ENCODE results near the gene KCNH1. TPM values are rescaled to one million over a fixed set of nuclear protein-coding genes. Genes with fewer than 3 reads are reported as not detected.

Gene KCNH1
- total and polyA plus RNA-seq, 4 donors: not detected

DNA sequence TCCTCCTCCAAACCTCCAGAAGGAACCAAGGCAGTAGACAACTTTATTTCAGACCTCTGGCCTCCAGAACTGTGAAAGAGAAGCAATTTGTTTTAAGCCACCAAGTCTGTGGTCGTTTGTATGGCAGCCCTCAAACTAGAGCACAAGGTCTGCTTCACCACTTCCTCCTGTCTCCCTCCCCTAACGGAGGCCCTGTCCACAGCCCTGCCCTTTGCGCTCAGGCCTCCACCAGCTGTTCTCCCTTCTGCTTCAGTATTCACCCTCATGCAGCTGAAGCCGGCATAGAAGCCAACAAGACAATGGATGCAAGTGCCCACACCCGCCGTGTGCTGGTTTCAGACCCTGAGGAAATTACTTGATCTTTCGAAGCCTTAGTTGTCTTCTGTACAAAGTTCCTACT, 441.2 kb downstream of the KCNH1 start:
- Histone ChIP-seq H3K27me3 (ENCODE audit: control insufficient read depth in 4 of 4, insufficient read depth in 4 of 4, low read length in 3 of 4) (no peaks in the 10 kb centered on the region), H3K9ac (ENCODE audit: low read depth in 1 of 2, low read length in 2 of 2) (no peak overlapping the region), H3K4me3 (ENCODE audit: low read depth in 1 of 3, low read length in 3 of 3) (no peak overlapping the region), H3K27ac (ENCODE audit: low read depth in 1 of 2, low read length in 2 of 2) (no peak overlapping the region), H3K36me3 (ENCODE audit: control insufficient read depth in 4 of 4, insufficient read depth in 3 of 4, low read depth in 1 of 4, low read length in 3 of 4) (no peaks in the 10 kb centered on the region), H3K9me3 (ENCODE audit: control insufficient read depth in 4 of 4, low read length in 3 of 4) (no peaks in the 10 kb centered on the region), H3K4me1 (ENCODE audit: control insufficient read depth in 4 of 4, insufficient read depth in 4 of 4, low read length in 3 of 4) (peaks cover 0 to 2% (median 0%) of the 10 kb centered on the region in 4 donors)
- TF ChIP-seq GABPA (IDR thresholded peaks at IDR 0.05 in 1 of 2, conservative IDR thresholded peaks at IDR 0.05 in 1 of 2) (no peak), EGR1 (IDR thresholded peaks at IDR 0.05; ENCODE audit: low read depth in 2 of 2) (no peak), HNF4G (IDR thresholded peaks at IDR 0.05) (no peak), FOXA1 (IDR thresholded peaks at IDR 0.05) (no peak), JUND (IDR thresholded peaks at IDR 0.05) (no peak), SP1 (IDR thresholded peaks at IDR 0.05) (no peak), NR2F2 (IDR thresholded peaks at IDR 0.05) (no peak), HNF4A (conservative IDR thresholded peaks at IDR 0.05) (no peak), RAD21 (IDR thresholded peaks at IDR 0.05) (no peak)
- TF ChIP-seq, protein P1, sequence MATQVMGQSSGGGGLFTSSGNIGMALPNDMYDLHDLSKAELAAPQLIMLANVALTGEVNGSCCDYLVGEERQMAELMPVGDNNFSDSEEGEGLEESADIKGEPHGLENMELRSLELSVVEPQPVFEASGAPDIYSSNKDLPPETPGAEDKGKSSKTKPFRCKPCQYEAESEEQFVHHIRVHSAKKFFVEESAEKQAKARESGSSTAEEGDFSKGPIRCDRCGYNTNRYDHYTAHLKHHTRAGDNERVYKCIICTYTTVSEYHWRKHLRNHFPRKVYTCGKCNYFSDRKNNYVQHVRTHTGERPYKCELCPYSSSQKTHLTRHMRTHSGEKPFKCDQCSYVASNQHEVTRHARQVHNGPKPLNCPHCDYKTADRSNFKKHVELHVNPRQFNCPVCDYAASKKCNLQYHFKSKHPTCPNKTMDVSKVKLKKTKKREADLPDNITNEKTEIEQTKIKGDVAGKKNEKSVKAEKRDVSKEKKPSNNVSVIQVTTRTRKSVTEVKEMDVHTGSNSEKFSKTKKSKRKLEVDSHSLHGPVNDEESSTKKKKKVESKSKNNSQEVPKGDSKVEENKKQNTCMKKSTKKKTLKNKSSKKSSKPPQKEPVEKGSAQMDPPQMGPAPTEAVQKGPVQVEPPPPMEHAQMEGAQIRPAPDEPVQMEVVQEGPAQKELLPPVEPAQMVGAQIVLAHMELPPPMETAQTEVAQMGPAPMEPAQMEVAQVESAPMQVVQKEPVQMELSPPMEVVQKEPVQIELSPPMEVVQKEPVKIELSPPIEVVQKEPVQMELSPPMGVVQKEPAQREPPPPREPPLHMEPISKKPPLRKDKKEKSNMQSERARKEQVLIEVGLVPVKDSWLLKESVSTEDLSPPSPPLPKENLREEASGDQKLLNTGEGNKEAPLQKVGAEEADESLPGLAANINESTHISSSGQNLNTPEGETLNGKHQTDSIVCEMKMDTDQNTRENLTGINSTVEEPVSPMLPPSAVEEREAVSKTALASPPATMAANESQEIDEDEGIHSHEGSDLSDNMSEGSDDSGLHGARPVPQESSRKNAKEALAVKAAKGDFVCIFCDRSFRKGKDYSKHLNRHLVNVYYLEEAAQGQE (IDR thresholded peaks at IDR 0.05): no peak
- TF ChIP-seq, protein P2, sequence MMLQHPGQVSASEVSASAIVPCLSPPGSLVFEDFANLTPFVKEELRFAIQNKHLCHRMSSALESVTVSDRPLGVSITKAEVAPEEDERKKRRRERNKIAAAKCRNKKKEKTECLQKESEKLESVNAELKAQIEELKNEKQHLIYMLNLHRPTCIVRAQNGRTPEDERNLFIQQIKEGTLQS (IDR thresholded peaks at IDR 0.05): no peak
- DNase-seq (ENCODE audit: low spot score): no peak
- 78% methylated on average over 7 of the region's 7 CpGs for WGBS

DNA sequence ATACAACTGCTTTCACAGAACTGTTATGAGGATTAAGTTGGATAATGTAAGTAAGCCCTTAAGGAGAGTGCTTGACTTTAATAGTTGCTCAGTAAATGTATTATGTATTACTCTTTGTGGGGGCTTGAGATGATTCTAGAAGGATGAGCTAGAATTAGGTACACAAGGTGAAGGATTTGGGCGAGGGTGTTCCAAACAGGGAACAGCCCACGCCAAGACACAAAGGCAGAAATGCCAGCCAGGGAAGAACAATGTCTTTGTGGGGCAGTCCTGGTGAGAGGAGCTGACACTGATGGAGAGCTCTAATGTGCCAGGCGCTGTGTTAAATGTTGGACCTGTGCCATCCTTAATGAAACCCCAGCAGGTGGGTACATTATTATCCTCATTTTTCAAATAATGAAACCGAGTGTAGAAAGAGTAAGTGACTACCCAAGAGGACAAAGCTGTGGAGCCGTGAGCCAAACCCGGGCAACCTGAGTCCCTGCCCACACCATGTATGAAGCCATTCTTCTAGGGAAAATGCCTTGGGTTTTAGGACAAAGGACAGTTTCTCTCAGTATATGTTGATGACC, 442.8 kb downstream of the KCNH1 start:
- H3K27ac ChIP-seq (ENCODE audit: low read depth in 1 of 2, low read length in 2 of 2): no peak overlapping the region
- 96% methylated on average over 6 of the region's 6 CpGs for WGBS
- no peak overlapping the region for H3K9ac ChIP-seq (ENCODE audit: low read depth in 1 of 2, low read length in 2 of 2)
- H3K9me3 ChIP-seq (ENCODE audit: control insufficient read depth in 4 of 4, low read length in 3 of 4): no peaks in the 10 kb centered on the region
- DNase-seq (ENCODE audit: low spot score): no peak
- no peaks in the 10 kb centered on the region for H3K27me3 ChIP-seq (ENCODE audit: control insufficient read depth in 4 of 4, insufficient read depth in 4 of 4, low read length in 3 of 4)
- peaks cover 6 to 10% (median 9%) of the 10 kb centered on the region in 4 donors for H3K4me1 ChIP-seq (ENCODE audit: control insufficient read depth in 4 of 4, insufficient read depth in 4 of 4, low read length in 3 of 4)
- TF ChIP-seq, protein P1 (IDR thresholded peaks at IDR 0.05): no peak
- TF ChIP-seq NR2F2 (IDR thresholded peaks at IDR 0.05): no peak
- TF ChIP-seq, protein P3, sequence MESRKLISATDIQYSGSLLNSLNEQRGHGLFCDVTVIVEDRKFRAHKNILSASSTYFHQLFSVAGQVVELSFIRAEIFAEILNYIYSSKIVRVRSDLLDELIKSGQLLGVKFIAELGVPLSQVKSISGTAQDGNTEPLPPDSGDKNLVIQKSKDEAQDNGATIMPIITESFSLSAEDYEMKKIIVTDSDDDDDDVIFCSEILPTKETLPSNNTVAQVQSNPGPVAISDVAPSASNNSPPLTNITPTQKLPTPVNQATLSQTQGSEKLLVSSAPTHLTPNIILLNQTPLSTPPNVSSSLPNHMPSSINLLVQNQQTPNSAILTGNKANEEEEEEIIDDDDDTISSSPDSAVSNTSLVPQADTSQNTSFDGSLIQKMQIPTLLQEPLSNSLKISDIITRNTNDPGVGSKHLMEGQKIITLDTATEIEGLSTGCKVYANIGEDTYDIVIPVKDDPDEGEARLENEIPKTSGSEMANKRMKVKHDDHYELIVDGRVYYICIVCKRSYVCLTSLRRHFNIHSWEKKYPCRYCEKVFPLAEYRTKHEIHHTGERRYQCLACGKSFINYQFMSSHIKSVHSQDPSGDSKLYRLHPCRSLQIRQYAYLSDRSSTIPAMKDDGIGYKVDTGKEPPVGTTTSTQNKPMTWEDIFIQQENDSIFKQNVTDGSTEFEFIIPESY (IDR thresholded peaks at IDR 0.05): no peak
- no peak for TF ChIP-seq JUND (IDR thresholded peaks at IDR 0.05)
- TF ChIP-seq SP1 (IDR thresholded peaks at IDR 0.05): no peak
- TF ChIP-seq HNF4G (IDR thresholded peaks at IDR 0.05): no peak
- TF ChIP-seq, protein P4, sequence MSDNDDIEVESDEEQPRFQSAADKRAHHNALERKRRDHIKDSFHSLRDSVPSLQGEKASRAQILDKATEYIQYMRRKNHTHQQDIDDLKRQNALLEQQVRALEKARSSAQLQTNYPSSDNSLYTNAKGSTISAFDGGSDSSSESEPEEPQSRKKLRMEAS (IDR thresholded peaks at IDR 0.05): no peak
- no peak for TF ChIP-seq FOXA1 (IDR thresholded peaks at IDR 0.05)
- TF ChIP-seq EGR1 (IDR thresholded peaks at IDR 0.05; ENCODE audit: low read depth in 2 of 2): no peak
- no peak for TF ChIP-seq TAF1 (conservative IDR thresholded peaks at IDR 0.05)
- no peak for TF ChIP-seq HNF4A (conservative IDR thresholded peaks at IDR 0.05)
- TF ChIP-seq GABPA (IDR thresholded peaks at IDR 0.05 in 1 of 2, conservative IDR thresholded peaks at IDR 0.05 in 1 of 2): no peak
- TF ChIP-seq, protein P2 (IDR thresholded peaks at IDR 0.05): no peak
- TF ChIP-seq RAD21 (IDR thresholded peaks at IDR 0.05): no peak
- TF ChIP-seq FOXA2 (IDR thresholded peaks at IDR 0.05): no peak
- no peaks in the 10 kb centered on the region for H3K36me3 ChIP-seq (ENCODE audit: control insufficient read depth in 4 of 4, insufficient read depth in 3 of 4, low read depth in 1 of 4, low read length in 3 of 4)
- H3K4me3 ChIP-seq (ENCODE audit: low read depth in 1 of 3, low read length in 3 of 3): no peak overlapping the region
